HepG2 (cell line): ENCODE measurements around the gene WDR49. TPM values are rescaled to one million over a fixed set of nuclear protein-coding genes. Genes with fewer than 3 reads are reported as not detected.
A peak's percentile ranks its signal among the peaks of the same experiment; 100 is the strongest.

Experiments
- ATAC-seq: fragments of 200-7000 bp; cut with Tn5 transposase; 3 replicates; pipeline ENCODE4 v1.9.1; 2020; ENCODE audit warnings: mild to moderate bottlenecking, moderate library complexity
- BruUV-seq: library from RNA; stranded (reverse); fragments of 400-500 nt; replicated peaks from 2 replicates; lab custom pipeline; 2021; lab: Mats Ljungman, UMichigan
- CTCF ChIA-PET: fragments of 300-600 bp; formaldehyde crosslinking; extraction: SDS; loops from one replicate; lab custom pipeline; 2021; ENCODE audit warnings: low total read pairs, inconsistent platforms, low intra/inter-chr PET ratio; lab: Yijun Ruan, JAX
- POLR2A ChIA-PET: fragments of 350-600 bp; sonication (Branson Sonifier 250); formaldehyde crosslinking; loops from one replicate; lab custom pipeline; 2020; ENCODE audit warnings: antibody characterized with exemption, inconsistent platforms; lab: Yijun Ruan, JAX
- DNase-seq: peaks from one replicate; pipeline ENCODE4 v3.0.0-alpha.2; 2015; ENCODE audit warnings: low spot score
- FAIRE-seq: peaks from 3 replicates; lab custom pipeline; 2011; peaks lifted over from hg19 to GRCh38; lab: Jason Lieb, UNC
- H2AFZ ChIP-seq: one replicate; pipeline ENCODE4 v1.6.1; 2011; ENCODE audit warnings: low read length, inconsistent platforms
- H3K27ac ChIP-seq: fragments of 300-600 bp; 3 replicates; pipeline ENCODE4 v1.8.0; 2011; ENCODE audit warnings: mixed run types, mild to moderate bottlenecking, mixed read lengths, low read length, inconsistent platforms; ENCODE audit not compliant: insufficient read depth; ENCODE audit errors: extremely low read length
- H3K27me3 ChIP-seq, 2 experiments: fragments of 200-600 bp in 1 of 2; 2 replicates in 1 of 2; 3 replicates in 1 of 2; pipeline versions ENCODE4 v1.6.0 to v1.8.0; 2011; ENCODE audit warnings: low read length in 2 of 2, mild to moderate bottlenecking in 2 of 2, moderate library complexity in 2 of 2, inconsistent platforms in 1 of 2; ENCODE audit not compliant: insufficient read depth in 2 of 2, control insufficient read depth in 1 of 2
- H3K36me3 ChIP-seq, 2 experiments: fragments of 200-600 bp in 1 of 2; replicated peaks in 1 of 2; 2 replicates in 1 of 2; 3 replicates in 1 of 2; pipeline versions ENCODE4 v1.5.1 to v1.8.0; 2011; ENCODE audit warnings: low read length in 2 of 2, inconsistent platforms in 1 of 2; ENCODE audit not compliant: insufficient read depth in 2 of 2, control insufficient read depth in 1 of 2
- H3K4me1 ChIP-seq: 2 replicates; pipeline ENCODE4 v1.5.1; 2012; ENCODE audit warnings: low read length, inconsistent platforms; ENCODE audit not compliant: insufficient read depth
- H3K4me2 ChIP-seq: 2 replicates; pipeline ENCODE4 v1.6.0; 2011; ENCODE audit warnings: low read depth, low read length, inconsistent platforms
- H3K4me3 ChIP-seq, 3 experiments: fragments of 200-600 bp in 1 of 3; sonication (generic), shearing (Covaris generic) in 1 of 3; replicated peaks in 1 of 3; 2 replicates each; pipeline ENCODE4 v1.5.1; 2011 to 2016; ENCODE audit warnings: low read length in 3 of 3, inconsistent platforms in 2 of 3, low read depth in 2 of 3, mild to moderate bottlenecking in 2 of 3, control low read depth in 1 of 3, mixed read lengths in 1 of 3; ENCODE audit not compliant: insufficient read depth in 1 of 3
- H3K79me2 ChIP-seq: one replicate; pipeline ENCODE4 v1.6.1; 2011; ENCODE audit warnings: low read length, inconsistent platforms; ENCODE audit not compliant: insufficient read depth
- H3K9ac ChIP-seq: 2 replicates; pipeline ENCODE4 v1.6.0; 2011; ENCODE audit warnings: mild to moderate bottlenecking, low read depth, low read length, inconsistent platforms; ENCODE audit not compliant: insufficient read depth
- H3K9me3 ChIP-seq: 2 replicates; pipeline ENCODE4 v1.5.1; 2012; ENCODE audit warnings: mild to moderate bottlenecking, low read length
- H4K20me1 ChIP-seq: 2 replicates; pipeline ENCODE4 v1.6.0; 2011; ENCODE audit warnings: inconsistent platforms, mild to moderate bottlenecking, low read length, moderate library complexity; ENCODE audit not compliant: insufficient read depth
- ATF7 ChIP-seq, 2 experiments: fragments of 450-650 bp in 1 of 2; sonication (generic) in 1 of 2; formaldehyde crosslinking in 1 of 2; IDR thresholded peaks; 2 replicates each; pipeline versions ENCODE4 v1.4.0 to v1.6.1; 2016 to 2020; ENCODE audit warnings: antibody characterized with exemption in 1 of 2, mild to moderate bottlenecking in 1 of 2, missing genetic modification reagents in 1 of 2
- ERF ChIP-seq: IDR thresholded peaks from 2 replicates; pipeline ENCODE4 v1.6.1; 2018; ENCODE audit warnings: missing biosample characterization, missing genetic modification reagents
- ZBTB21 ChIP-seq: sonication (generic); formaldehyde crosslinking; IDR thresholded peaks from 2 replicates; pipeline ENCODE4 v1.4.0; 2020; ENCODE audit warnings: missing genetic modification reagents
- WGBS: methylation state at CpG from one replicate; pipeline ENCODE4 v1.1.6; 2017; ENCODE audit warnings: low lambda C conversion rate; 5-methylcytosine and 5-hydroxymethylcytosine counted together
- in situ Hi-C: cut with HindIII; loops from 2 replicates; pipeline ENCODE4 v1.10.0; 2017; ENCODE audit warnings: low pct_unique_long_range_greater_than_20kb; ENCODE audit not compliant: extremely low pct_ligation_motif_present
- intact Hi-C: fragments of 100-400 bp; cut with micrococcal nuclease; formaldehyde crosslinking; loops from one replicate; pipeline ENCODE4 v1.10.0; 2022; ENCODE audit not compliant: unreplicated experiment
- polyA plus RNA-seq, 8 experiments: library from polyadenylated mRNA; depleted of rRNA in 3 of 8; stranded (reverse) in 7 of 8; unstranded in 1 of 8; fragments of >200 nt; fragmentation: Illumina TruSeq in 4 of 8; extraction: Trizol in 4 of 8; gene quantifications; 2 replicates each; pipeline versions ENCODE4 v1.2.1 to v1.2.3, GENCODE V29; 2011 to 2016; ENCODE audit warnings: low read depth in 4 of 8, missing spikeins in 1 of 8, mixed read lengths in 1 of 8; ENCODE audit not compliant: insufficient read depth in 1 of 8
- total RNA-seq, 5 experiments: library from RNA; depleted of rRNA; stranded (reverse); fragments of >200 nt; fragmentation: Illumina TruSeq; extraction: Trizol; gene quantifications; 2 replicates each; pipeline ENCODE4 v1.2.3, GENCODE V29; 2016; ENCODE audit warnings: low read depth in 1 of 5
- TF ChIP-seq, protein P1 (sequence below): IDR thresholded peaks from 2 replicates; pipeline ENCODE4 v1.6.1; 2016; ENCODE audit warnings: missing compliant biosample characterization, missing genetic modification reagents, borderline replicate concordance
- TF ChIP-seq, protein P2 (sequence below): sonication (generic); formaldehyde crosslinking; IDR thresholded peaks from 2 replicates; pipeline ENCODE4 v1.8.1; 2023; ENCODE audit warnings: mild to moderate bottlenecking, moderate library complexity, missing genetic modification reagents

Gene WDR49
- total and polyA plus RNA-seq, 2 of the 13 experiments (the other 11 are each of a cell fraction or from before 2014, with no cell fraction given): 0.04 TPM; not detected in 1

DNA sequence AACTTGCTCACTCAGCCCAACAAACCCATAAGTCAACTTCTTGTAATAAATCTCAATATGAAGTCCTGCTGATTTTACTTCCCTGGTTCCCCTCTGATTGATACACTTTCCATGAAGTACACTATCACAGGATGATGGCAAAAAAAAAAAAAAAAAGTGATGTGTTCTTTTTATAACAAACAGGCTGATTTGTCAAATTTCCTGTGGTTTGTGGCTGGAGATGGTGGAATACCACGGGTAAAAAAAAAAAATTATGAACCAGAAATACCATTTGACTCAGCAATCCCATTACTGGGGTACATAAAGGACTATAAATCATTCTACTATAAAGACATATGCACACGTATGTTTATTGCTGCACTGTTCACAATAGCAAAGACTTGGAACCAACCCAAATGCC, 169.2 kb downstream of the WDR49 start:
- POLR2A ChIA-PET: no interaction called here
- 20% methylated on average over 2 of the region's 2 CpGs for WGBS
- BruUV-seq: no TSS peak

DNA sequence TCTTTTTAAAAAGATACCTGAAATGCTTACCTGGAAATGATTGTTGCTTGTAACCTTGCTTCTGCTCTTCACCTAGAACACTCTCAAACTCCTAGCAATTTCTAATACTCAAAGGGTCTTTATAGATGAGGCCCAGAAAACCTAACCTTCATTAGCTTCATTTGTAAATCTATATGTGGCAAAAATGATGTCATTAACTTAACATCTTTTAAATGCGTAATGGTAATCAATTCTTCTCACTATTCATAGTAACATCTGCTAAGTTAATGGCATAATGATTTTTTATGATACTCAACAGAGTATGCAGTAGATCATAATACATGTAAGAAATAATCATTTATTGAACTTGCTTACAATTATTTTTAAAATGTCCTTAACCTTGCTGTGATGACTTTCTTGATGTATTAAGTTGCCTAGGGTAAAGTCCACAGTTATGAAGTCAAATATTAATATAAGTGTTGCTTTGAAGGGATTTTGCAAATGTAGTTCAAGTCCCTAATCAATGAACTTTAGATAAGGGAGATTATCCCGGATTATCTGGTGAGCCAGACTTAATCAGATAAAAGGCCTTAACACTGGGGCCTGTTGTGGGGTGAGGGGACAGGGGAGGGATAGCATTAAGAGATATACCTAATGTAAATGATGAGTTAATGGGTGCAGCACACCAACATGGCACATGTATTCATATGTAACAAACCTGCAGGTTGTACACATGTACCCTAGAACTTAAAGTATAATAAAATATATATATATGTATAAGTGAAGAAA, 169.8 kb downstream of the WDR49 start:
- H3K27ac ChIP-seq: no peak overlapping the region
- no TSS peak for BruUV-seq
- 22% methylated on average over 2 of the region's 2 CpGs for WGBS
- intact Hi-C loops: no loop called here
- DNase-seq (no peak), ATAC-seq (no peak), FAIRE-seq (no peak)
- H3K9me3 ChIP-seq: no peaks in the 10 kb centered on the region
- no peaks in the 10 kb centered on the region for H3K27me3 ChIP-seq
- H4K20me1 ChIP-seq: no peaks in the 10 kb centered on the region
- no peaks in the 10 kb centered on the region for H3K36me3 ChIP-seq
- ChIA-PET POLR2A (no interaction called here), CTCF (no interaction called here)
- H2AFZ ChIP-seq: no peak overlapping the region
- no peaks in the 10 kb centered on the region for H3K79me2 ChIP-seq
- TF ChIP-seq ATF7 (IDR thresholded peaks at IDR 0.05) (peak; percentile 64), ATF7 (CRISPR knock-in tag; IDR thresholded peaks at IDR 0.05) (no peak)
- TF ChIP-seq, protein P1, sequence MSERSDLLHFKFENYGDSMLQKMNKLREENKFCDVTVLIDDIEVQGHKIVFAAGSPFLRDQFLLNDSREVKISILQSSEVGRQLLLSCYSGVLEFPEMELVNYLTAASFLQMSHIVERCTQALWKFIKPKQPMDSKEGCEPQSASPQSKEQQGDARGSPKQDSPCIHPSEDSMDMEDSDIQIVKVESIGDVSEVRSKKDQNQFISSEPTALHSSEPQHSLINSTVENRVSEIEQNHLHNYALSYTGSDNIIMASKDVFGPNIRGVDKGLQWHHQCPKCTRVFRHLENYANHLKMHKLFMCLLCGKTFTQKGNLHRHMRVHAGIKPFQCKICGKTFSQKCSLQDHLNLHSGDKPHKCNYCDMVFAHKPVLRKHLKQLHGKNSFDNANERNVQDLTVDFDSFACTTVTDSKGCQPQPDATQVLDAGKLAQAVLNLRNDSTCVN (CRISPR knock-in tag): no peak
- in situ Hi-C loops: no loop called here
- no peak overlapping the region for H3K4me3 ChIP-seq
- H3K4me1 ChIP-seq: no peaks in the 10 kb centered on the region
- no peak overlapping the region for H3K4me2 ChIP-seq
- no peak overlapping the region for H3K9ac ChIP-seq

More for the DNA sequence above, 169.2 kb downstream of the WDR49 start:
- no peak for TF ChIP-seq ZBTB21
- TF ChIP-seq, protein P2, sequence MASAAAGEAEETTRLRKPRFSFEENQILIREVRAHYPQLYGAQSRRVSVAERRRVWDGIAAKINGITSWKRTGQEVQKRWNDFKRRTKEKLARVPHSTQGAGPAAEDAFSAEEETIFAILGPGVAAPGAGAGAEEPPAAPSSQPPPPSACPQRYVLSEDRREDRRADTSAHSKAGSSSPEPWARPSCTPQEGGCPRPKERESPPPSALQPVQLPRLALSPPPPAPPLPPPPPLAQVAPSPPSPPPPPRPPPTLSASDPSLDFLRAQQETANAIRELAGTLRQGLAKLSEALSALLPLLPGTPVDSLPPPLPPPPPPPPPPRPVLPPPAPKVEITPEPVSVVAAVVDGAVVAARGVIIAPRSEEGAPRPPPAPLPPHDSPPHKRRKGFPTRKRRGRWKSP (CRISPR knock-in tag): no peak
- no peak for TF ChIP-seq ERF
- intact Hi-C loops: no loop called here
- ATAC-seq (no peak), FAIRE-seq (no peak), DNase-seq (no peak)
- Histone ChIP-seq H3K4me1 (no peaks in the 10 kb centered on the region), H3K79me2 (no peaks in the 10 kb centered on the region), H2AFZ (no peak overlapping the region), H3K36me3 (no peaks in the 10 kb centered on the region), H3K9ac (no peak overlapping the region), H4K20me1 (no peaks in the 10 kb centered on the region), H3K4me3 (no peak overlapping the region), H3K27me3 (no peaks in the 10 kb centered on the region), H3K4me2 (no peak overlapping the region), H3K9me3 (no peaks in the 10 kb centered on the region), H3K27ac (no peak overlapping the region)
- in situ Hi-C loops: no loop called here
- CTCF ChIA-PET: no interaction called here
